ENCODE results near the gene CCDC171. TPM values are rescaled to one million over a fixed set of nuclear protein-coding genes. Genes with fewer than 3 reads are reported as not detected.

Gene CCDC171
- total RNA-seq, 1 experiment from 2014 or later, result 2.6 TPM

- Histone ChIP-seq H3K79me2 (ENCODE audit: insufficient read depth, low read length) (no peaks in the 10 kb centered on the region), H3K27me3 (ENCODE audit: insufficient read depth, low read length) (no peaks in the 10 kb centered on the region), H3K36me3 (ENCODE audit: control insufficient read depth in 1 of 2, insufficient read depth in 2 of 2, low read length in 2 of 2) (no peaks in the 10 kb centered on the region), H3K9ac (ENCODE audit: low read length) (no peak overlapping the region), H3K4me2 (ENCODE audit: low read length) (no peak overlapping the region), H2AFZ (ENCODE audit: low read depth, low read length, poor library complexity, severe bottlenecking) (no peak overlapping the region), H3K4me1 (ENCODE audit: control insufficient read depth in 1 of 2, insufficient read depth in 2 of 2, low read length in 2 of 2) (no peaks in the 10 kb centered on the region), H3K9me2 (ENCODE audit: insufficient read depth) (no peaks in the 10 kb centered on the region), H4K20me1 (ENCODE audit: insufficient read depth) (no peaks in the 10 kb centered on the region), H3K9me3 (ENCODE audit: control insufficient read depth in 1 of 2, insufficient read depth in 1 of 2, low read depth in 1 of 2, low read length in 2 of 2) (peaks cover 0 to 3% of the 10 kb centered on the region in 2 experiments; a peak in 1 of 4 replicates), H3K27ac (ENCODE audit: low read depth, low read length) (no peak overlapping the region), H3K4me3 (replicated peaks in 1 of 2; ENCODE audit: low read depth in 1 of 2, low read length in 2 of 2) (no peak overlapping the region)
- RAD21 ChIA-PET (ENCODE audit: low non-redundant PET in 1 of 2, low total read pairs in 2 of 2, uncharacterized antibody in 2 of 2, unreplicated experiment in 2 of 2), result no interaction called here
- CTCF ChIA-PET, result no interaction called here
- POLR2A ChIA-PET, result no interaction called here
- DNase-seq (ENCODE audit: low read depth, low spot score) (no peak), ATAC-seq (no peak)
- intact Hi-C loops (cut with micrococcal nuclease), result no loop called here
- no peak for TF ChIP-seq ZNF274 (IDR thresholded peaks at IDR 0.05; ENCODE audit: low read depth, low read length)
- no peak for TF ChIP-seq POLR2AphosphoS5 (IDR thresholded peaks at IDR 0.05; ENCODE audit: low read depth, low read length)
- TF ChIP-seq SP1 (IDR thresholded peaks at IDR 0.05; ENCODE audit: low read depth), result no peak
- no TSS peak for BruUV-seq (replicated peaks)
Observed at GRCh38 chr9:16013826-16014225, 461.0 kb downstream of the CCDC171 start.

- ChIA-PET POLR2A (no interaction called here), RAD21 (ENCODE audit: low non-redundant PET in 1 of 2, low total read pairs in 2 of 2, uncharacterized antibody in 2 of 2, unreplicated experiment in 2 of 2) (no interaction called here), CTCF (no interaction called here)
- H3K4me2 ChIP-seq (ENCODE audit: low read length), result no peak overlapping the region
- TF ChIP-seq POLR2AphosphoS5 (IDR thresholded peaks at IDR 0.05; ENCODE audit: low read depth, low read length) (no peak), YY1 (IDR thresholded peaks at IDR 0.05; ENCODE audit: extremely low read depth, insufficient replicate concordance, low read depth, low read length) (no peak), EZH2phosphoT487 (IDR thresholded peaks at IDR 0.05; ENCODE audit: borderline replicate concordance) (no peak), EGR1 (IDR thresholded peaks at IDR 0.05; ENCODE audit: low read depth) (no peak)
- ATAC-seq (no peak), DNase-seq (ENCODE audit: low read depth, low spot score) (no peak)
- no peak overlapping the region for H3K4me3 ChIP-seq (replicated peaks in 1 of 2; ENCODE audit: low read depth in 1 of 2, low read length in 2 of 2)
- no peaks in the 10 kb centered on the region for H3K36me3 ChIP-seq (ENCODE audit: control insufficient read depth in 1 of 2, insufficient read depth in 2 of 2, low read length in 2 of 2)
- BruUV-seq (replicated peaks), result no TSS peak
- H3K27ac ChIP-seq (ENCODE audit: low read depth, low read length), result no peak overlapping the region
- H2AFZ ChIP-seq (ENCODE audit: low read depth, low read length, poor library complexity, severe bottlenecking), result no peak overlapping the region
- H3K9me2 ChIP-seq (ENCODE audit: insufficient read depth), result no peaks in the 10 kb centered on the region
- H3K9me3 ChIP-seq (ENCODE audit: control insufficient read depth in 1 of 2, insufficient read depth in 1 of 2, low read depth in 1 of 2, low read length in 2 of 2), result peaks cover 0 to 3% of the 10 kb centered on the region in 2 experiments; a peak in 1 of 4 replicates
- no peak overlapping the region for H3K9ac ChIP-seq (ENCODE audit: low read length)
- no peaks in the 10 kb centered on the region for H3K4me1 ChIP-seq (ENCODE audit: control insufficient read depth in 1 of 2, insufficient read depth in 2 of 2, low read length in 2 of 2)
- intact Hi-C loops (cut with micrococcal nuclease), result no loop called here
- H3K79me2 ChIP-seq (ENCODE audit: insufficient read depth, low read length), result no peaks in the 10 kb centered on the region
- H3K27me3 ChIP-seq (ENCODE audit: insufficient read depth, low read length), result no peaks in the 10 kb centered on the region
- H4K20me1 ChIP-seq (ENCODE audit: insufficient read depth), result no peaks in the 10 kb centered on the region
Observed at GRCh38 chr9:16022228-16022627, 469.4 kb downstream of the CCDC171 start.
